ENCODE results near the gene PRAME. TPM values are rescaled to one million over a fixed set of nuclear protein-coding genes. Genes with fewer than 3 reads are reported as not detected.

PRAME gene
- total RNA-seq, 1 donor from 2014 or later, result not detected

DNA sequence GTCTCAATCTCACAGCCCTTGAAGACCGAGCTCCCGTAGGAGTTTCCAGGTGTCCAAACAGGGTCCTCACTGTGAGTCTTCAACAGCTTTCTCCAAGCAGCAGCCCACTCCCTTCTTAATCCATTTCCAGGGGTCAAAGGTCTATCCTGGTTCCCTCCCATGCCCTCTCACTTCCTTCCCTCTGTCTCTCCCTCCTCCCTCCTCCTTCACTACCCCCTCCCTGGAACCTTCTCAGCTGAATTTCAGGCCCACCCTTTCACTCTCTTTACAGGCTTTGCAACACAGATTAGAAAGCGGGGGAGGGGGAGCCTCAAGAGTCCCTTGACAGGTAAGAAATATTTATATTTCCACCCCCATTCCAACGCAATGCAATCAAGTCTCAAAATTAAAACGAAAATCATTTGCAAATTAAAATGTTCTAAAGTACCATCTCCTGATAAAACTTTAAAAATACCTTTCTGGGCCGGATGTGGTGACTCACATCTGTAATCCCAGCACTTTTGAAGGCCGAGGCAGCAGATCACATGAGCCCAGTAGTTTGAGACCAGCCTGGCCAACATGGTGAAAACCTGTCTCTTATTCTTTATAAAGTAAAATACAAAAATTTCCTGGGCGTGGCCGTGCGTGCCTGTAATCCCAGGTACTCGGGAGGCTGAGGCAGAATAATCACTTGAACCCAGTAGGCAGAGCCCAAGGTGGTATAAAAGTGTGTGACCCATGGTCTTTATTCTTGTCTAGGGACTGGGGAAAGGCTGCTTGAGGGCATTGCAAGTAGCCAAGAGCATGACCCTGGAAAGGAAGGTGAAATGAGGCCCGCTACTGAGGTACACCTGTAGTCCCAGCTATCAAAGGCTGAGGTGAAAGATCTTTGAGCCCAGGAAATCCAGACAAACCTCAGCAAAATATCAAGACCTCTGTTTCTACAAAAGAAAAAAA is 38.1 kb downstream of the PRAME start:
- peaks cover 2% of the 10 kb centered on the region for H3K27me3 Mint-ChIP-seq (ENCODE audit: insufficient read depth, low read depth)
- no peaks in the 10 kb centered on the region for H3K36me3 Mint-ChIP-seq
- H3K27ac Mint-ChIP-seq, result no peak overlapping the region

DNA sequence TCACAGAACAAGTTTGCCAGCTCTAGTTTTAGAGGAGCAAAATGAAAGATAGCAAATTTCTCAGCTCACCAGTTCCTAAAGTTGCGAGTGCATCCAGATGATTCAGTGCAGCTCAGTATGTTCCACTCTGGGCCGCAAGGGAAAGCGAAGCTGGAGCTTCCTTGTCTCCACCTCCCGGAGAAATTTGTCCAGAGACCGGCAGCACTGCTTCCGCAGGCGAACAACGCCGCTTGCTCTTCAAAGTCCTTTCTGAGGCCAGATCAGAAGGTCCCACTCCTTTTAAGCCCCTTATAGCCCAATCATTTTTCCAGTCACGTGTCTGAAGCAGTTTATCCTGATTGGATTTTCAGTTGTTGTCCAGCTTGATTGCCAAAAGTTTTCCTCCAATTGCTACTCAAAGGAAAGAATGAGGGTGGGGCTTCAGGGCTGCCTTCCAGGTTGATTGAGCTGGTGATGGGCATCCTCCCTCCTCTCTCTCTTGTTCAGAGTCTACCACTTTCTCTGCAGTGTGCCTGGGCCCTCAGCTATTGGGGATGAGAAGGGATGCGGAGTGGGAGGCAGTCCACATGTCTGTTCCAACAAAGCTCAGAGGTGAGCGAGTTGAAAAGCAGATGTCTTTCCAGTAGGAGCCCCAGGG is 38.9 kb downstream of the PRAME start, which contains the start of gene ZNF280A:
ZNF280A (minus strand) TSS at position 251 of the 637 bp plus-strand sequence. CDS start 4,640 bp downstream, outside the sequence.
- H3K27ac ChIP-seq, result no peak within 1 kb of the TSS
- H3K4me3 ChIP-seq, result peak within 1 kb of the TSS; percentile 34
- H3K79me2 ChIP-seq (ENCODE audit: low read depth), result no peaks in the 10 kb centered on the region
- H3K36me3 ChIP-seq, result no peaks in the 10 kb centered on the region
- no peak within 1 kb of the TSS for H3K9ac ChIP-seq
- H3K36me3 Mint-ChIP-seq, result no peaks in the 10 kb centered on the region
- no peaks in the 10 kb centered on the region for H3K9me3 Mint-ChIP-seq
- TF ChIP-seq EZH2 (IDR thresholded peaks at IDR 0.05), result no peak
- no peak for TF ChIP-seq EZH2phosphoT487 (IDR thresholded peaks at IDR 0.05)
- TF ChIP-seq, protein P1, sequence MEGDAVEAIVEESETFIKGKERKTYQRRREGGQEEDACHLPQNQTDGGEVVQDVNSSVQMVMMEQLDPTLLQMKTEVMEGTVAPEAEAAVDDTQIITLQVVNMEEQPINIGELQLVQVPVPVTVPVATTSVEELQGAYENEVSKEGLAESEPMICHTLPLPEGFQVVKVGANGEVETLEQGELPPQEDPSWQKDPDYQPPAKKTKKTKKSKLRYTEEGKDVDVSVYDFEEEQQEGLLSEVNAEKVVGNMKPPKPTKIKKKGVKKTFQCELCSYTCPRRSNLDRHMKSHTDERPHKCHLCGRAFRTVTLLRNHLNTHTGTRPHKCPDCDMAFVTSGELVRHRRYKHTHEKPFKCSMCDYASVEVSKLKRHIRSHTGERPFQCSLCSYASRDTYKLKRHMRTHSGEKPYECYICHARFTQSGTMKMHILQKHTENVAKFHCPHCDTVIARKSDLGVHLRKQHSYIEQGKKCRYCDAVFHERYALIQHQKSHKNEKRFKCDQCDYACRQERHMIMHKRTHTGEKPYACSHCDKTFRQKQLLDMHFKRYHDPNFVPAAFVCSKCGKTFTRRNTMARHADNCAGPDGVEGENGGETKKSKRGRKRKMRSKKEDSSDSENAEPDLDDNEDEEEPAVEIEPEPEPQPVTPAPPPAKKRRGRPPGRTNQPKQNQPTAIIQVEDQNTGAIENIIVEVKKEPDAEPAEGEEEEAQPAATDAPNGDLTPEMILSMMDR (IDR thresholded peaks at IDR 0.05), result no peak
- peak within 1 kb of the TSS; percentile 39 for H3K4me3 Mint-ChIP-seq
- no peaks in the 10 kb centered on the region for H4K20me1 ChIP-seq (ENCODE audit: low read depth)
- H3K27me3 Mint-ChIP-seq (ENCODE audit: insufficient read depth, low read depth), result peaks cover 2% of the 10 kb centered on the region
- peak within 1 kb of the TSS; percentile 71 for H3K4me2 ChIP-seq
- peaks cover 16% of the 10 kb centered on the region for H3F3A ChIP-seq (ENCODE audit: low read depth)
- H3K9me3 ChIP-seq (ENCODE audit: low read depth), result no peaks in the 10 kb centered on the region
- peaks cover 21% of the 10 kb centered on the region for H3K4me1 ChIP-seq
- peaks cover 46% of the 10 kb centered on the region for H3K27me3 ChIP-seq
- peaks cover 18% of the 10 kb centered on the region for H3K4me1 Mint-ChIP-seq
- H3K27ac Mint-ChIP-seq, result peak within 1 kb of the TSS; percentile 3
- H2AFZ ChIP-seq (replicated peaks), result peak within 1 kb of the TSS; percentile 84
- DNase-seq (ENCODE audit: low spot score), result peak; percentile 47

More for the DNA sequence above, 38.1 kb downstream of the PRAME start:
- Mint-ChIP-seq H3K9me3 (no peaks in the 10 kb centered on the region), H3K4me3 (no peak overlapping the region), H3K4me1 (peaks cover 18% of the 10 kb centered on the region)
- Histone ChIP-seq H3K4me1 (peaks cover 21% of the 10 kb centered on the region), H3K79me2 (ENCODE audit: low read depth) (no peaks in the 10 kb centered on the region), H3K27ac (no peak overlapping the region), H3K36me3 (no peaks in the 10 kb centered on the region), H2AFZ (replicated peaks) (peak overlapping the region; percentile 84), H3K27me3 (peaks cover 46% of the 10 kb centered on the region), H3K9ac (no peak overlapping the region), H3K4me2 (peak overlapping the region; percentile 71), H3F3A (ENCODE audit: low read depth) (peaks cover 16% of the 10 kb centered on the region), H3K4me3 (peak overlapping the region; percentile 34), H4K20me1 (ENCODE audit: low read depth) (no peaks in the 10 kb centered on the region), H3K9me3 (ENCODE audit: low read depth) (no peaks in the 10 kb centered on the region)
- TF ChIP-seq, protein P1 (IDR thresholded peaks at IDR 0.05), result no peak
- TF ChIP-seq EZH2phosphoT487 (IDR thresholded peaks at IDR 0.05) (no peak), EZH2 (IDR thresholded peaks at IDR 0.05) (no peak)
- peak; percentile 30 for DNase-seq (ENCODE audit: low spot score)

DNA sequence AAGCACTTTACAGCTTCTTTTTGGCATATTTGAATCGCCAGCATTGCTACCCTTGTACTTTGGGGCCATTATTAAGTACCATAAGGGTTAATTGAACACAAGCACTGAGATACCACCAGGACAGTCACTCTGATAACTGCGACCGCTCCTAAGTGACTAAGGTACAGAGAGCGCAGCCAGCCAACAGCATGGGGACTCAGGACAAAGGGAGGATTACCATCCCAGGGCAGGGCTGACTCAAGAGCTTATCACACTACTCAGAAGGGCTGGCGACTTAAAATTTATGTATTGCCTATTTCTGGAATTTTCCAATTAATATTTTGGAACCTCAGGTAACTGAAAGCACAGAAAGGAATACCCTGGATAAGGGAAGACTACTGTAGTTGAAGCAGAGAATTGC is 39.5 kb downstream of the PRAME start:
- Histone ChIP-seq H3K27me3 (peaks cover 46% of the 10 kb centered on the region), H3K27ac (no peak overlapping the region), H3K4me2 (peak overlapping the region; percentile 71), H2AFZ (replicated peaks) (no peak overlapping the region), H3K9ac (no peak overlapping the region), H4K20me1 (ENCODE audit: low read depth) (no peaks in the 10 kb centered on the region), H3F3A (ENCODE audit: low read depth) (peaks cover 16% of the 10 kb centered on the region), H3K4me1 (peaks cover 21% of the 10 kb centered on the region), H3K79me2 (ENCODE audit: low read depth) (no peaks in the 10 kb centered on the region), H3K9me3 (ENCODE audit: low read depth) (no peaks in the 10 kb centered on the region), H3K4me3 (peak overlapping the region; percentile 34), H3K36me3 (no peaks in the 10 kb centered on the region)
- peaks cover 20% of the 10 kb centered on the region for H3K4me1 Mint-ChIP-seq
- H3K36me3 Mint-ChIP-seq, result no peaks in the 10 kb centered on the region
- peak overlapping the region; percentile 3 for H3K27ac Mint-ChIP-seq
- TF ChIP-seq EZH2phosphoT487 (IDR thresholded peaks at IDR 0.05) (no peak), EZH2 (IDR thresholded peaks at IDR 0.05) (no peak)
- TF ChIP-seq, protein P1 (IDR thresholded peaks at IDR 0.05), result no peak
- H3K4me3 Mint-ChIP-seq, result peak overlapping the region; percentile 39
- peak; percentile 79 for DNase-seq (ENCODE audit: low spot score)
- H3K27me3 Mint-ChIP-seq (ENCODE audit: insufficient read depth, low read depth), result peaks cover 2% of the 10 kb centered on the region
- no peaks in the 10 kb centered on the region for H3K9me3 Mint-ChIP-seq

Data from neural progenitor cell (in vitro differentiated cells).